HFF-Myc (cell line): ENCODE measurements around the gene SPATA18.

Experiments
- DNase-seq: peaks from one replicate; pipeline ENCODE4 v3.0.0-alpha.2; 2011; ENCODE audit warnings: low read depth; ENCODE audit errors: extremely low read depth
- H3K4me3 ChIP-seq: replicated peaks from 2 replicates; pipeline ENCODE4 v1.5.1; 2011; ENCODE audit warnings: low read depth, mild to moderate bottlenecking, control low read depth, low read length
- TF ChIP-seq, protein P1 (sequence below): IDR thresholded peaks from 2 replicates; pipeline ENCODE4 v1.5.1; 2012; ENCODE audit warnings: mild to moderate bottlenecking, low read depth, low read length, control low read depth; ENCODE audit errors: missing control alignments

The SPATA18 gene

DNA sequence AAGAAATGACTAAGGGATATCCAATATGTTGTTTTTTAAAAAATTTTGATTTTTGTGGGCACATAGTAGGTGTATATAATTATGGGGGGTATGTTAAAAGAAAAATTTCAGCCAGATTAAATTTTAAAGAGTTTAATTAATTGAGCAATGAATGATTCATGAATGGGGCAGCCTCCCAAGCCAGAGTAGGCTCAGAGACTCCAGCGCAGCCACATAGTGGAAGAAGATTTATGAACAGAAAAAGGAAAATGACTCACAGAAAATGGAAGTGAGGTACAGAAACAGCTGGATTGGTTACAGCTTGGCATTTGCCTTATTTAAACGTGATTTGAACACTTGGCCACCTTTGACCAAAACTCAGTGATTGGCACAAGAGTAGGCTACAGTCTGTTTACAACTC is 91.7 kb downstream of the SPATA18 start:
- H3K4me3 ChIP-seq, result no peak overlapping the region
- TF ChIP-seq, protein P1, sequence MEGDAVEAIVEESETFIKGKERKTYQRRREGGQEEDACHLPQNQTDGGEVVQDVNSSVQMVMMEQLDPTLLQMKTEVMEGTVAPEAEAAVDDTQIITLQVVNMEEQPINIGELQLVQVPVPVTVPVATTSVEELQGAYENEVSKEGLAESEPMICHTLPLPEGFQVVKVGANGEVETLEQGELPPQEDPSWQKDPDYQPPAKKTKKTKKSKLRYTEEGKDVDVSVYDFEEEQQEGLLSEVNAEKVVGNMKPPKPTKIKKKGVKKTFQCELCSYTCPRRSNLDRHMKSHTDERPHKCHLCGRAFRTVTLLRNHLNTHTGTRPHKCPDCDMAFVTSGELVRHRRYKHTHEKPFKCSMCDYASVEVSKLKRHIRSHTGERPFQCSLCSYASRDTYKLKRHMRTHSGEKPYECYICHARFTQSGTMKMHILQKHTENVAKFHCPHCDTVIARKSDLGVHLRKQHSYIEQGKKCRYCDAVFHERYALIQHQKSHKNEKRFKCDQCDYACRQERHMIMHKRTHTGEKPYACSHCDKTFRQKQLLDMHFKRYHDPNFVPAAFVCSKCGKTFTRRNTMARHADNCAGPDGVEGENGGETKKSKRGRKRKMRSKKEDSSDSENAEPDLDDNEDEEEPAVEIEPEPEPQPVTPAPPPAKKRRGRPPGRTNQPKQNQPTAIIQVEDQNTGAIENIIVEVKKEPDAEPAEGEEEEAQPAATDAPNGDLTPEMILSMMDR, result no peak
- DNase-seq, result no peak

DNA sequence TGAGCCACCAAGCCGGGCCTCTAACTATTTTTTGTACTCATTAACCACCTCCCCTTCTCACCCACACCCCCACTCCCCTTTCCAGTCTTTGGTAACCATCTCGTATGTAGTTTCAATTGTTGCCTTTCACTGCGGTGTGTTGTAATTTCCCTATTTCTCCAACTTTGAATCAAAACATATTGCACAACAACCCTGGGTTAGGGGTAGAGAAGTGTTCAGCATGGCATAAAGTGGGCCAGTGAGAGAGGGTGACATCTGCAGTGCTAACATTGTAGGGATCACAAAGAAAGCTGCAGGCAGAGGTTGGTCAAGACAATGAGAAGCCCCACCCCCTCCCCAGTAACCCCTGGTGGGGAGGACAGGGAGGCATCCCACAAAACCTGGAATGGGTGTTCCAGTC is 92.7 kb downstream of the SPATA18 start:
- H3K4me3 ChIP-seq, result no peak overlapping the region
- no peak for DNase-seq
- TF ChIP-seq, protein P1, result no peak

DNA sequence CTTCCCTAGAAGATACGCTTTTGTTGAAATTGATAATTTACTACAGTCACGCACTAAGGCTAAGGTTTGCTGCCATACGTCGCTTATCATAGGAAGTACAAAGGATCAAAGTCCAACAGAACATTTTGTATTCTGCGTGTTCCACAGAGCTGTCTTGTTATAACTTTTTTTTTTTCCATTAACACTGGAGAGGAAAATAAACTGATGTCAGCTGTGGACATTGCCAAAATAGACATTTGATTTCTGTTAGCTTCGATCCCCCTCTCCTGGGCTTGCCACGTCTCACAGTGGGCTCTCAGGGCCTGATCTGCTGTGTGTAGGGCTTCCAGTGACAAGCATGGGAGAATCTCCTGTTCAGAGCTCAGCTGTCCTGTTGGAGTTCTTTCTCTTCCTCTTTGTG is 93.3 kb downstream of the SPATA18 start:
- no peak overlapping the region for H3K4me3 ChIP-seq
- TF ChIP-seq, protein P1, result no peak
- no peak for DNase-seq
